Dermis blood vessel endothelial cell (primary cell): ENCODE data around the gene OR10V1. TPM values are rescaled to one million over a fixed set of nuclear protein-coding genes. Genes with fewer than 3 reads are reported as not detected.

Experiments
- DNase-seq: peaks from one replicate; pipeline ENCODE4 v3.0.0; 2010
- total RNA-seq: library from RNA; depleted of rRNA; stranded (reverse); fragments of >200 nt; gene quantifications from 2 replicates; pipeline ENCODE4 v1.2.3, GENCODE V29; 2014

The OR10V1 gene
- total RNA-seq, 1 donor from 2014 or later: not detected

GRCh38 chr11:59667812-59668187 lies 45.8 kb downstream of the OR10V1 start:
- no peak for DNase-seq

GRCh38 chr11:59666969-59667368 lies 46.7 kb downstream of the OR10V1 start:
- DNase-seq: no peak

Other genes starting within 250 kb of the OR10V1 start
- not detected in 2 replicates for gene OR4D10, start 240.5 kb downstream of the OR10V1 start, total RNA-seq
- gene OR4D11, start 210.3 kb downstream of the OR10V1 start, total RNA-seq: not detected in 2 replicates
- gene OR4D9, start 202.3 kb downstream of the OR10V1 start, total RNA-seq: under 0.01 TPM in 1 of 2 replicates, not detected in the other
- 41.5 and 68.4 TPM in 2 replicates for gene OSBP, start 98.1 kb downstream of the OR10V1 start, total RNA-seq
- gene PATL1, start 44.8 kb downstream of the OR10V1 start, total RNA-seq: 6.0 and 13.0 TPM in 2 replicates
- 77.5 and 143 TPM in 2 replicates for gene STX3, start 41.5 kb upstream of the OR10V1 start, total RNA-seq
- gene MRPL16, start 96.9 kb upstream of the OR10V1 start, total RNA-seq: 35.9 and 44.5 TPM in 2 replicates
- gene CBLIF, start 131.7 kb upstream of the OR10V1 start, total RNA-seq: not detected in 2 replicates
- 0.17 TPM in 1 of 2 replicates, not detected in the other for gene TCN1, start 152.6 kb upstream of the OR10V1 start, total RNA-seq
- gene OOSP3, start 164.9 kb upstream of the OR10V1 start, total RNA-seq: not detected in 2 replicates
- not detected in 2 replicates for gene OOSP1, start 224.6 kb upstream of the OR10V1 start, total RNA-seq